Calu3 (cell line): Measurements from ENCODE around the gene NTM. TPM values are rescaled to one million over a fixed set of nuclear protein-coding genes. Genes with fewer than 3 reads are reported as not detected.

Experiments used
- BruUV-seq: library from RNA; stranded (reverse); fragments of 400-500 nt; replicated peaks from 2 replicates; lab custom pipeline; 2021; lab: Mats Ljungman, UMichigan
- CTCF ChIA-PET: fragments of 300-600 bp; sonication (Branson Sonifier 250); formaldehyde crosslinking; loops from one replicate; lab custom pipeline; 2022; ENCODE audit warnings: antibody characterized with exemption; lab: Charles Lee
- DNase-seq: peaks from one replicate; pipeline ENCODE4 v3.0.0; 2022
- H3K27ac Mint-ChIP-seq: one replicate; pipeline ENCODE4 v1.8.0; 2022; ENCODE audit warnings: mixed read lengths; ENCODE audit not compliant: unreplicated experiment
- H3K27me3 Mint-ChIP-seq: one replicate; pipeline ENCODE4 v1.8.0; 2022; ENCODE audit warnings: mixed read lengths; ENCODE audit not compliant: unreplicated experiment
- H3K36me3 Mint-ChIP-seq: one replicate; pipeline ENCODE4 v1.8.0; 2022; ENCODE audit warnings: mild to moderate bottlenecking, moderate library complexity, mixed read lengths; ENCODE audit not compliant: insufficient read depth, unreplicated experiment
- H3K4me1 Mint-ChIP-seq: one replicate; pipeline ENCODE4 v1.8.0; 2022; ENCODE audit warnings: mild to moderate bottlenecking, low read depth, mixed read lengths; ENCODE audit not compliant: unreplicated experiment
- H3K4me3 Mint-ChIP-seq: one replicate; pipeline ENCODE4 v1.8.0; 2022; ENCODE audit warnings: mild to moderate bottlenecking, low read depth, moderate library complexity, mixed read lengths; ENCODE audit not compliant: unreplicated experiment
- H3K9me3 Mint-ChIP-seq: one replicate; pipeline ENCODE4 v1.8.0; 2022; ENCODE audit warnings: low read depth, mixed read lengths; ENCODE audit not compliant: unreplicated experiment
- CTCF ChIP-seq: fragments of 200-600 bp; IDR thresholded peaks from one replicate; pipeline ENCODE4 v1.8.0; 2022; ENCODE audit warnings: antibody characterized with exemption; ENCODE audit not compliant: unreplicated experiment
- intact Hi-C: fragments of 100-400 bp; cut with micrococcal nuclease; formaldehyde crosslinking; loops from one replicate; pipeline ENCODE4 v1.10.0; 2022; ENCODE audit not compliant: unreplicated experiment
- total RNA-seq: library from RNA; stranded (reverse); gene quantifications from 2 replicates; pipeline ENCODE4 v1.2.3, GENCODE V29; 2022

Gene NTM
- total RNA-seq, 1 experiment from 2014 or later, result not detected

DNA sequence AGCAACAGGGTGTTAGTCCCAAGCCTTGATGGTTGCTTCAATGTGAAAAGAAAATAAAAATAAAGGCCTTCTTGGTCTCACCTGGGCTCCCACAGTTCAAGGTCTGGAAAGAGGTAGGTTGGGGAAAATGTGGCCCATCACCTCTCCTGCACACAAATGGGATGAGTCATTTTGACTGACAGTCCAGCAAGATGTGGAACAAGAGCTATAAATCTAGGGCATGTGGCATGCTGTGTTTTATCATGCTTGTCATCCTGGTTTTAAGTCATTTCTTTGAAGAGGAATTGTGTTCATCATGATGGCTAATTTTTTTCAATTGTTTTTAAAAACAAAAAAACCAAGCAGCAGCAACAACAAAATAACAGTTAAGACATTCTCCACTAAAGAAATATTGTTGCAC, 503.7 kb downstream of the NTM start:
- Mint-ChIP-seq H3K27ac (no peak overlapping the region), H3K4me1 (no peaks in the 10 kb centered on the region), H3K36me3 (no peaks in the 10 kb centered on the region), H3K27me3 (no peaks in the 10 kb centered on the region), H3K9me3 (peaks cover 7% of the 10 kb centered on the region), H3K4me3 (no peak overlapping the region)
- BruUV-seq, result no TSS peak
- CTCF ChIA-PET, result no interaction called here
- no peak for TF ChIP-seq CTCF
- intact Hi-C loops, result no loop called here
- no peak for DNase-seq

- CTCF ChIA-PET, result no interaction called here
- Mint-ChIP-seq H3K4me3 (no peak overlapping the region), H3K9me3 (peaks cover 7% of the 10 kb centered on the region), H3K27me3 (no peaks in the 10 kb centered on the region), H3K36me3 (no peaks in the 10 kb centered on the region), H3K4me1 (no peaks in the 10 kb centered on the region), H3K27ac (no peak overlapping the region)
- BruUV-seq, result no TSS peak
- intact Hi-C loops, result no loop called here
- DNase-seq, result no peak
- TF ChIP-seq CTCF, result no peak
Observed at GRCh38 chr11:131875611-131876010, 505.2 kb downstream of the NTM start.

GRCh38 chr11:131877246-131877942, 507.0 kb downstream of the NTM start:
- TF ChIP-seq CTCF, result no peak
- no TSS peak for BruUV-seq

DNA sequence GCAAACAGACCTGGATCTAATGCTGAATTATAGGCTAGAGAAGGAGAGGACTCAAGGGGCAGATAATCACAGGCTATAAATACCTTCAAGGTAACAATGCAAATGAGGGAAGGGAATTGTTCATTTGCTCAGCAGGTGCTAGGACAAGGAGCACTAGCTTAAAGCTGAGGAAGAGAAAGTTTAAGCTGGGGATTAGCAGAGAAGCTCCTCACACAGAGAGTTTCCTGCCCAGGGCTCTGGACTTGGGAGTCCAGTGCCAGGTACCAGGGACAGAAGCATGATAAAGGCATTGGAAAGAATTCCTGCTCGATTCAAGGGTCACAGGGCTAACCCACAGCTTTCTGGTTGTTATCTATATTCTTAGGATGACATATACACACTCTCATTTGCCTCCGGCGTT, 509.9 kb downstream of the NTM start:
- no peak for TF ChIP-seq CTCF
- no peaks in the 10 kb centered on the region for H3K4me1 Mint-ChIP-seq
- peaks cover 3% of the 10 kb centered on the region for H3K9me3 Mint-ChIP-seq
- no peak overlapping the region for H3K4me3 Mint-ChIP-seq
- CTCF ChIA-PET, result no interaction called here
- no peak for DNase-seq
- H3K36me3 Mint-ChIP-seq, result no peaks in the 10 kb centered on the region
- H3K27me3 Mint-ChIP-seq, result no peaks in the 10 kb centered on the region
- BruUV-seq, result no TSS peak
- intact Hi-C loops, result no loop called here
- H3K27ac Mint-ChIP-seq, result no peak overlapping the region

More at GRCh38 chr11:131877246-131877942, 507.0 kb downstream of the NTM start:
- intact Hi-C loops, result no loop called here
- no peak for DNase-seq
- no peaks in the 10 kb centered on the region for H3K27me3 Mint-ChIP-seq
- no peak overlapping the region for H3K27ac Mint-ChIP-seq
- H3K4me1 Mint-ChIP-seq, result no peaks in the 10 kb centered on the region
- no peak overlapping the region for H3K4me3 Mint-ChIP-seq
- CTCF ChIA-PET, result no interaction called here
- H3K36me3 Mint-ChIP-seq, result no peaks in the 10 kb centered on the region
- peaks cover 3% of the 10 kb centered on the region for H3K9me3 Mint-ChIP-seq
